Skeletal muscle satellite cell (primary cell): Measurements from ENCODE around the gene ARMH3.
"Not testable (repeated sequence)": the region's sequence is repeated elsewhere in the genome, so short reads cannot be mapped to it uniquely, and the experiment has no call there.

Experiments
- H3K27me3 ChIP-seq: 2 replicates; pipeline ENCODE4 v1.7.0; 2013; ENCODE audit warnings: low read length; ENCODE audit not compliant: control insufficient read depth, insufficient read depth
- H3K36me3 ChIP-seq: 2 replicates; pipeline ENCODE4 v1.7.0; 2013; ENCODE audit warnings: mild to moderate bottlenecking, control low read depth, low read length; ENCODE audit not compliant: insufficient read depth
- H3K4me1 ChIP-seq: 2 replicates; pipeline ENCODE4 v1.7.0; 2013; ENCODE audit warnings: low read length; ENCODE audit not compliant: control insufficient read depth, insufficient read depth
- H3K4me2 ChIP-seq: 2 replicates; pipeline ENCODE4 v1.7.0; 2013; ENCODE audit warnings: mild to moderate bottlenecking, low read length
- H3K4me3 ChIP-seq: 2 replicates; pipeline ENCODE4 v1.7.0; 2013; ENCODE audit warnings: low read length
- H3K9ac ChIP-seq: 2 replicates; pipeline ENCODE4 v1.7.0; 2013; ENCODE audit warnings: mild to moderate bottlenecking, low read depth, low read length, moderate library complexity
- H3K9me3 ChIP-seq: replicated peaks from 2 replicates; pipeline ENCODE4 v1.7.0; 2013; ENCODE audit warnings: mild to moderate bottlenecking, control low read depth, low read length

ARMH3 gene

GRCh38 chr10:102038410-102038809 lies 17.6 kb downstream of the ARMH3 start:
- H3K4me2 ChIP-seq: no peak overlapping the region
- no peaks in the 10 kb centered on the region for H3K27me3 ChIP-seq
- no peak overlapping the region for H3K4me3 ChIP-seq
- no peaks in the 10 kb centered on the region for H3K4me1 ChIP-seq
- H3K36me3 ChIP-seq: peaks cover 4% of the 10 kb centered on the region
- H3K9me3 ChIP-seq: no peaks in the 10 kb centered on the region
- no peak overlapping the region for H3K9ac ChIP-seq

DNA sequence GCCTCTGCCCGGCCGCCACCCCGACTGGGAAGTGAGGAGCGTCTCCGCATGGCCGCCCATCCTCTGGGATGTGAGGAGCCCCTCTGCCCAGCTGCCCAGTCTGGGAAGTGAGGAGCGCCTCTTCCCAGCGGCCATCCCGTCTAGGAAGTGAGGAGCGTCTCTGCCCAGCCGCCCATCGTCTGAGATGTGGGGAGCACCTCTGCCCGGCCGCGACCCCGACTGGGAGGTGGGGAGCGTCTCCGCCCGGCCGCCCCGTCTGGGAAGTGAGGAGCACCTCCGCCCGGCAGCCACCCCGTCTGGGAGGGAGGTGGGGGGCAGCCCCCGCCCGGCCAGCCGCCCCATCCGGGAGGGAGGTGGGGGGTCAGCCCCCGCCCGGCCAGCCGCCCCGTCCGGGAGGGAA lies 20.2 kb downstream of the ARMH3 start:
- not testable (repeated sequence) for H3K4me1 ChIP-seq, H3K9ac ChIP-seq, H3K4me3 ChIP-seq, H3K9me3 ChIP-seq, H3K27me3 ChIP-seq, H3K4me2 ChIP-seq
- H3K36me3 ChIP-seq: peaks cover 13% of the 10 kb centered on the region

DNA sequence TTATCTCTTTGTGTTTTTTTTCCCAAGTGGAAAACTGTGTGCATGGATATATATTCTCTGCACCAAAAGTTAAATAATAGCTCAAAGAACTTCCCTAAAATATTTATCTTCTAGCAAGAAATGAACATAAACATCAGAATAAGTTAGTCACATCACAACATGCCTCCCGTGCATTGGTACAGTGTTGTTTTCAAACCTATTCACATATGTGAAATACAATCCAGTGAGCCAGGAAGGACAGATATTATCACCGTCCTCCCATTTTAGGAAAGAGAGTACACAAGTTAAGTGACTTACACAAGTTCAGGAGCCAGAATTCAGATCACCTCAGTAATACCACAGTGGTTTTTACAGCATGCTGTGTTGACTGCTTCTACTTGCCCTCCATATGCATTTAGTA lies 22.2 kb downstream of the ARMH3 start:
- Histone ChIP-seq H3K4me2 (no peak overlapping the region), H3K9ac (no peak overlapping the region), H3K9me3 (no peaks in the 10 kb centered on the region), H3K4me1 (no peaks in the 10 kb centered on the region), H3K4me3 (no peak overlapping the region), H3K27me3 (no peaks in the 10 kb centered on the region), H3K36me3 (peaks cover 23% of the 10 kb centered on the region)

DNA sequence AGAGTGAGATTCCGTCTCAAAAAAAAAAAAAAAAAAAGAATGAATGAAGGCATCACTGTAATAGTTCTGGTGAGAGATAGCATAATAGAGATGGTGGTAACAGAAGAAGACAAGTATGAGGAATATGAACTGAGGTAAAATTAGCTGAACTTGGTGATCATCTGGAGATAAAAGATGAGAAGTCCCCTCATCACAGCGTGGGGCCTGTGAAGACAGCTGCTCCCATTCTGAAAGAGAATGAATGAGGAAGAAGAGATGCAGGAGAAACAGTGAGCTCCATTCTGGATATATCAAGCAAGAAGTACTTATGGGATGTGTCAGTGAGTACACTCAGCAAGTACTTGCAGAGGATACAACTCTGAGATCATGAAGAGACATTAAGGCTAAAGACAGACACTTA lies 28.7 kb downstream of the ARMH3 start:
- Histone ChIP-seq H3K9me3 (no peaks in the 10 kb centered on the region), H3K36me3 (peaks cover 22% of the 10 kb centered on the region), H3K4me1 (no peaks in the 10 kb centered on the region), H3K4me2 (no peak overlapping the region), H3K4me3 (no peak overlapping the region), H3K27me3 (no peaks in the 10 kb centered on the region), H3K9ac (no peak overlapping the region)

GRCh38 chr10:102024799-102025198 lies 31.2 kb downstream of the ARMH3 start:
- no peaks in the 10 kb centered on the region for H3K9me3 ChIP-seq
- no peaks in the 10 kb centered on the region for H3K27me3 ChIP-seq
- H3K4me2 ChIP-seq: no peak overlapping the region
- peaks cover 15% of the 10 kb centered on the region for H3K36me3 ChIP-seq
- no peak overlapping the region for H3K4me3 ChIP-seq
- no peaks in the 10 kb centered on the region for H3K4me1 ChIP-seq
- no peak overlapping the region for H3K9ac ChIP-seq

- Histone ChIP-seq H3K9ac (no peak overlapping the region), H3K4me3 (no peak overlapping the region), H3K36me3 (peaks cover 18% of the 10 kb centered on the region), H3K4me2 (no peak overlapping the region), H3K9me3 (no peaks in the 10 kb centered on the region), H3K4me1 (no peaks in the 10 kb centered on the region), H3K27me3 (no peaks in the 10 kb centered on the region)
Measured at GRCh38 chr10:102020938-102021337, 35.0 kb downstream of the ARMH3 start.

GRCh38 chr10:102017295-102017694 lies 38.7 kb downstream of the ARMH3 start:
- Histone ChIP-seq H3K4me3 (no peak overlapping the region), H3K9me3 (no peaks in the 10 kb centered on the region), H3K4me2 (no peak overlapping the region), H3K27me3 (no peaks in the 10 kb centered on the region), H3K4me1 (no peaks in the 10 kb centered on the region), H3K36me3 (peaks cover 13% of the 10 kb centered on the region), H3K9ac (no peak overlapping the region)

DNA sequence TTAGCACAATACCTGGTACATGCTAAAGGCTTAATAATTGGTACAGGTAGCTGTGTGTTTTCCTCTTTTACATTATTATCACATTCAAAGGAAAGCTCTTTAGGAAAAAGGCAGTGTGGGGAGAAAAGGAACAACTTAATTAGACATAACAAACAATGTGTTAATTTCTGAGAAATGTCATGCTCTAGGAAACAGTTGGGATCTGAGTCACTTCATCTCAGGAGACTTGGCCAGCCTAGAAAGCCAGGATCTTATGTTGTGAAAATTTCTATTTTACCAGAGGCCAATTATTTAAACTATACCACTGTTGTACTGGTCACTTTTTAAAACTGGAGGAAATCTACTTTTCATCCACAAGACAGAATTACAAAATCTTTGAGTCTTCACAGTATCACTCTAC lies 39.6 kb downstream of the ARMH3 start:
- no peak overlapping the region for H3K4me2 ChIP-seq
- no peaks in the 10 kb centered on the region for H3K27me3 ChIP-seq
- no peaks in the 10 kb centered on the region for H3K4me1 ChIP-seq
- no peak overlapping the region for H3K4me3 ChIP-seq
- no peaks in the 10 kb centered on the region for H3K9me3 ChIP-seq
- H3K9ac ChIP-seq: no peak overlapping the region
- H3K36me3 ChIP-seq: peaks cover 13% of the 10 kb centered on the region

DNA sequence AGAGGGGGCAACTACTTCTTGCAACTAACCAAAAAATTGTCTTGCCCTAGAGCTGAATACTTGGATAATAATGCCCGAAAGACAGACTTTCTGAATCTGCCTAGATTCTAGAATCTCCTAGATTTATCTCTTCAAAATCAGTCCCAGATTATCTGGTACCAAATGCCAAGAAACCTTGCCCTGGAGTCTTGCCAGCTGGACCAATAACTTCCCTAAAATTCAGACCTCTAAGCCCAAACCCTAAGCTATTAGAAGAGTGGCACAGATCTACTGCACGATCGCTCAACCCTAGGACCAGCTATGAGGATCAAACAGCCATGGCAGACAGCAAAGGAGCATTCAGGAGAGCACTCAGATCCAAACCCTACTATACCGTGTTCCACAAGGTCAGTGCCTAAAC lies 45.0 kb downstream of the ARMH3 start:
- H3K9ac ChIP-seq: no peak overlapping the region
- peaks cover 6% of the 10 kb centered on the region for H3K4me1 ChIP-seq
- no peak overlapping the region for H3K4me3 ChIP-seq
- H3K36me3 ChIP-seq: peaks cover 14% of the 10 kb centered on the region
- no peaks in the 10 kb centered on the region for H3K27me3 ChIP-seq
- no peak overlapping the region for H3K4me2 ChIP-seq
- no peaks in the 10 kb centered on the region for H3K9me3 ChIP-seq

DNA sequence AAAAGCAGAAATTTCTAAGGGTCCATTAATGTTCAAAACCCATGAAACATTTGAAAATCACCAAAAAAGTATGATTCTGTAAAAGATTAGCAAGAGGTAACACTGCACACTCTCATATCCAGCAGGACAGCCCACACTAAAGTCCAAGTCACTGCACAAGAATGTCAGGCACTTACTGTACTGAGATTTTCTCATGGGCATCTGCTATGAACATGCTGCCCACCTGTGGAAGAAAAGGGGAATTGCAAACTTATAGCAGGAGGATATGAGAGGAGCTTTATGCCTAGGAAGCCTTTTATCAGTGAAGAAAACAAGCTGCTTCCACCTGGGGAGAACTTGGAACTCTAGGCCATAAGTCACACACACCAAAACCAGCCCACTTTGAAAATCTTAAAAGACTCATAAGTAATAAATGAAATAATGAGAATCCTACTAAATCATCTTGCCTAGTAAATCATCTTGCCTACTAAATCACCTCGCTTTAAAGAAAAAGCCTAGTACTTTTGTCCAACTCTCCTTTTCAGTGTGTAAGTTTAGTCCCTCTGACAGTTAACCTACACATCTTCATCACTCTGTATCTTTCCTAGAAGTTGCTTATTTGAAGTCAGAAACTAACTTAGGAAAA lies 46.1 kb downstream of the ARMH3 start:
- Histone ChIP-seq H3K4me2 (peak overlapping the region; percentile 40), H3K4me1 (peaks cover 6% of the 10 kb centered on the region), H3K9ac (peak overlapping the region; percentile 10), H3K27me3 (no peaks in the 10 kb centered on the region), H3K9me3 (no peaks in the 10 kb centered on the region), H3K36me3 (peaks cover 16% of the 10 kb centered on the region), H3K4me3 (no peak overlapping the region)

DNA sequence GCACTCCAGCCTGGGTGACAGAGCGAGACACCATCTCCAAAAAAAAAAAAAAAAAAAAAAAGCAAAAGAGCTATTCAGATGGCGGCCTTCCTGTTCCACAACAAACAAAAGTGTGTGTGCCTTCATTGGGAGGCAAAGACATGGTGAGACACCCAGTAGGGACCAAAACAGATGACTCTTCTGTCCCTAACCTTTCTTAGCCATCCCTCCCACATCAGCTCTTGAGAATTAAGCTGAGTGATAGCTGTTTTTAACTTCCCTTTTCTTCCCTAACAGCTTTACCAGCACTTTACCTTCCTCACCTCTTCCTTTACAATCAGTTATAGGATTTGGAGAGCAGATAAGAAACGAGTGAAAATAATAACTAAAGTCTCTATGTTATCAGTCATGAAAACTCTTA lies 48.2 kb downstream of the ARMH3 start:
- no peaks in the 10 kb centered on the region for H3K9me3 ChIP-seq
- H3K27me3 ChIP-seq: no peaks in the 10 kb centered on the region
- no peak overlapping the region for H3K9ac ChIP-seq
- no peak overlapping the region for H3K4me3 ChIP-seq
- H3K4me2 ChIP-seq: no peak overlapping the region
- H3K36me3 ChIP-seq: peaks cover 16% of the 10 kb centered on the region
- peaks cover 25% of the 10 kb centered on the region for H3K4me1 ChIP-seq

- not testable (repeated sequence) for H3K9me3 ChIP-seq, H3K4me3 ChIP-seq, H3K4me2 ChIP-seq, H3K9ac ChIP-seq, H3K27me3 ChIP-seq
- H3K36me3 ChIP-seq: peaks cover 22% of the 10 kb centered on the region
- peaks cover 25% of the 10 kb centered on the region for H3K4me1 ChIP-seq
Measured at GRCh38 chr10:102007031-102007430, 48.9 kb downstream of the ARMH3 start.
